ENCODE data around the gene SLC26A6.

GRCh38 chr3:48599509-48600285, 35.6 kb downstream of the SLC26A6 start:
- no peak for TF ChIP-seq BHLHE40 (IDR thresholded peaks at IDR 0.05; ENCODE audit: borderline replicate concordance)
- TF ChIP-seq ARNT (IDR thresholded peaks at IDR 0.05), result no peak
- TF ChIP-seq FOXA1 (IDR thresholded peaks at IDR 0.05), result no peak
- no peak for TF ChIP-seq SP1 (IDR thresholded peaks at IDR 0.05)
- TF ChIP-seq, protein P1, sequence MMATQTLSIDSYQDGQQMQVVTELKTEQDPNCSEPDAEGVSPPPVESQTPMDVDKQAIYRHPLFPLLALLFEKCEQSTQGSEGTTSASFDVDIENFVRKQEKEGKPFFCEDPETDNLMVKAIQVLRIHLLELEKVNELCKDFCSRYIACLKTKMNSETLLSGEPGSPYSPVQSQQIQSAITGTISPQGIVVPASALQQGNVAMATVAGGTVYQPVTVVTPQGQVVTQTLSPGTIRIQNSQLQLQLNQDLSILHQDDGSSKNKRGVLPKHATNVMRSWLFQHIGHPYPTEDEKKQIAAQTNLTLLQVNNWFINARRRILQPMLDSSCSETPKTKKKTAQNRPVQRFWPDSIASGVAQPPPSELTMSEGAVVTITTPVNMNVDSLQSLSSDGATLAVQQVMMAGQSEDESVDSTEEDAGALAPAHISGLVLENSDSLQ (IDR thresholded peaks at IDR 0.05), result no peak
- no peak for TF ChIP-seq NFRKB (IDR thresholded peaks at IDR 0.05)
- TF ChIP-seq FOXM1 (IDR thresholded peaks at IDR 0.05; ENCODE audit: borderline replicate concordance), result no peak
- no peak for TF ChIP-seq SUZ12 (IDR thresholded peaks at IDR 0.05)
- no peak for TF ChIP-seq L3MBTL2 (conservative IDR thresholded peaks at IDR 0.05)
- no peak for TF ChIP-seq FOXK2 (IDR thresholded peaks at IDR 0.05)
- TF ChIP-seq TARDBP (IDR thresholded peaks at IDR 0.05), result no peak

Measured in HEK293T (cell line).